GM23338 (cell line): ENCODE results near the gene ZNRD2.

ENCODE experiments used
- EZH2 ChIP-seq: fragments of 200-600 bp; sonication (generic); IDR thresholded peaks from one replicate; pipeline ENCODE4 v1.8.0; 2017; ENCODE audit warnings: antibody characterized with exemption, mild to moderate bottlenecking, low read depth; ENCODE audit not compliant: unreplicated experiment
- EZH2phosphoT487 ChIP-seq: fragments of 200-600 bp; sonication (generic); IDR thresholded peaks from one replicate; pipeline ENCODE4 v1.8.1; 2018; ENCODE audit warnings: antibody characterized with exemption; ENCODE audit not compliant: unreplicated experiment
- POLR2AphosphoS5 ChIP-seq: IDR thresholded peaks from 2 replicates; pipeline ENCODE4 v1.6.1; 2016; ENCODE audit warnings: antibody characterized with exemption, low read depth
- REST ChIP-seq: IDR thresholded peaks from one replicate; pipeline ENCODE4 v1.6.1; 2018; ENCODE audit warnings: antibody characterized with exemption; ENCODE audit not compliant: unreplicated experiment
- TF ChIP-seq, protein P1 (sequence below), 2 experiments: fragments of 200-600 bp in 1 of 2; sonication (generic) in 1 of 2; conservative IDR thresholded peaks; 2 replicates each; pipeline versions ENCODE4 v1.5.1 to v1.6.1; 2016 to 2017; ENCODE audit warnings: antibody characterized with exemption in 2 of 2, low read depth in 2 of 2, mild to moderate bottlenecking in 2 of 2, moderate library complexity in 1 of 2

DNA sequence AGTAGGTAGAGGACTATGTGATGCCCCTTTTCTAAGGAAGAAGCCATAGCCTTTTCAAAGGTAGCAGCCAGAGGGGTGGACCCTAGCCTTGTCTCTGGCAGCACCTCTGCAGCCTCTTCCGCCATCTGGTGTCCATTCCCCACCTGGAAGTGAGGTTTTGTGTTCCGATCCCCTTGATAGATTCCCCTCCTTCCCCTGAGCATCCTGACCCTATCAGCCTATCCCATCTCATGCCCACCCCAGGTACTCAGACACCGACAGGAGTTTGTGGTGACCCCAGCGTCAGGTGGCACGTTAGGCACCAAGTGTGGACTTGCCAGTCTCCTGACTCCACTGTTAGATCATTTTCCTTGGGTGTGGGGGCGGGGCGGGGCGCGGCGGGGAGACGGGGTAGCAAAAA is 1.7 kb downstream of the ZNRD2 start:
- TF ChIP-seq, protein P1, sequence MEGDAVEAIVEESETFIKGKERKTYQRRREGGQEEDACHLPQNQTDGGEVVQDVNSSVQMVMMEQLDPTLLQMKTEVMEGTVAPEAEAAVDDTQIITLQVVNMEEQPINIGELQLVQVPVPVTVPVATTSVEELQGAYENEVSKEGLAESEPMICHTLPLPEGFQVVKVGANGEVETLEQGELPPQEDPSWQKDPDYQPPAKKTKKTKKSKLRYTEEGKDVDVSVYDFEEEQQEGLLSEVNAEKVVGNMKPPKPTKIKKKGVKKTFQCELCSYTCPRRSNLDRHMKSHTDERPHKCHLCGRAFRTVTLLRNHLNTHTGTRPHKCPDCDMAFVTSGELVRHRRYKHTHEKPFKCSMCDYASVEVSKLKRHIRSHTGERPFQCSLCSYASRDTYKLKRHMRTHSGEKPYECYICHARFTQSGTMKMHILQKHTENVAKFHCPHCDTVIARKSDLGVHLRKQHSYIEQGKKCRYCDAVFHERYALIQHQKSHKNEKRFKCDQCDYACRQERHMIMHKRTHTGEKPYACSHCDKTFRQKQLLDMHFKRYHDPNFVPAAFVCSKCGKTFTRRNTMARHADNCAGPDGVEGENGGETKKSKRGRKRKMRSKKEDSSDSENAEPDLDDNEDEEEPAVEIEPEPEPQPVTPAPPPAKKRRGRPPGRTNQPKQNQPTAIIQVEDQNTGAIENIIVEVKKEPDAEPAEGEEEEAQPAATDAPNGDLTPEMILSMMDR (conservative IDR thresholded peaks at IDR 0.05; ENCODE audit: low read depth in 2 of 2): peak; percentile 63 to 77
- TF ChIP-seq REST (no peak), EZH2 (no peak), POLR2AphosphoS5 (no peak), EZH2phosphoT487 (no peak)
